ENCODE results near the gene NFIA. TPM values are rescaled to one million over a fixed set of nuclear protein-coding genes. Genes with fewer than 3 reads are reported as not detected.

The NFIA gene
- total RNA-seq, 6 donors from 2014 or later: 33.5 to 94.3 (median 44.9) TPM

- DNase-seq (no peak), ATAC-seq (ENCODE audit: low FRiP score in 2 of 2) (no peak)
- peaks cover 6 to 13% (median 9%) of the 10 kb centered on the region in 4 donors for H3K4me1 ChIP-seq
- no peak overlapping the region for H3K27ac ChIP-seq
- H3K27me3 ChIP-seq: no peaks in the 10 kb centered on the region
- WGBS, 2 donors: 85 to 87% methylated on average over 2 of the region's 2 CpGs
- TF ChIP-seq CTCF (IDR thresholded peaks at IDR 0.05) (no peak), POLR2A (IDR thresholded peaks at IDR 0.05) (no peak)
- no peak overlapping the region for H3K4me3 ChIP-seq
- no peaks in the 10 kb centered on the region for H3K9me3 ChIP-seq
- H3K36me3 ChIP-seq: no peaks in the 10 kb centered on the region
Measured at GRCh38 chr1:61293197-61293596, 210.8 kb downstream of the NFIA start.

- Histone ChIP-seq H3K9me3 (no peaks in the 10 kb centered on the region), H3K36me3 (no peaks in the 10 kb centered on the region), H3K27me3 (no peaks in the 10 kb centered on the region), H3K4me1 (peaks cover 7 to 13% (median 10%) of the 10 kb centered on the region in 4 donors), H3K4me3 (no peak overlapping the region), H3K27ac (no peak overlapping the region)
- DNase-seq (no peak), ATAC-seq (ENCODE audit: low FRiP score in 2 of 2) (no peak)
- TF ChIP-seq POLR2A (IDR thresholded peaks at IDR 0.05): no peak
- no peak for TF ChIP-seq POLR2AphosphoS5 (IDR thresholded peaks at IDR 0.05)
- no peak for TF ChIP-seq EP300 (IDR thresholded peaks at IDR 0.05)
- TF ChIP-seq CTCF (IDR thresholded peaks at IDR 0.05): no peak
- WGBS, 2 donors: 84 to 90% methylated on average over 2 of the region's 2 CpGs
Measured at GRCh38 chr1:61293986-61294504, 211.7 kb downstream of the NFIA start.

- WGBS, 2 donors: 92 to 98% methylated on average over 5 of the region's 5 CpGs
- H3K27ac ChIP-seq: no peak overlapping the region
- no peaks in the 10 kb centered on the region for H3K36me3 ChIP-seq
- no peaks in the 10 kb centered on the region for H3K27me3 ChIP-seq
- no peak for TF ChIP-seq POLR2A (IDR thresholded peaks at IDR 0.05)
- TF ChIP-seq CTCF (IDR thresholded peaks at IDR 0.05): no peak
- TF ChIP-seq EP300 (IDR thresholded peaks at IDR 0.05): no peak
- no peak for TF ChIP-seq POLR2AphosphoS5 (IDR thresholded peaks at IDR 0.05)
- DNase-seq (no peak), ATAC-seq (ENCODE audit: low FRiP score in 2 of 2) (no peak)
- H3K4me3 ChIP-seq: no peak overlapping the region
- H3K9me3 ChIP-seq: no peaks in the 10 kb centered on the region
- H3K4me1 ChIP-seq: peaks cover 8 to 15% (median 14%) of the 10 kb centered on the region in 4 donors
Measured at GRCh38 chr1:61294930-61295329, 212.6 kb downstream of the NFIA start.

- peaks cover 11 to 17% (median 13%) of the 10 kb centered on the region in 4 donors for H3K4me1 ChIP-seq
Measured at GRCh38 chr1:61295818-61296537, 213.6 kb downstream of the NFIA start.

More at GRCh38 chr1:61295818-61296537, 213.6 kb downstream of the NFIA start:
- no peak overlapping the region for H3K4me3 ChIP-seq
- no peaks in the 10 kb centered on the region for H3K36me3 ChIP-seq
- H3K27ac ChIP-seq: no peak overlapping the region
- no peaks in the 10 kb centered on the region for H3K9me3 ChIP-seq
- WGBS, 2 donors: 66 to 72% methylated on average over 2 of the region's 2 CpGs
- no peak for ATAC-seq (ENCODE audit: low FRiP score in 2 of 2)
- no peaks in the 10 kb centered on the region for H3K27me3 ChIP-seq
- no peak for TF ChIP-seq POLR2A (IDR thresholded peaks at IDR 0.05)
- TF ChIP-seq EP300 (IDR thresholded peaks at IDR 0.05): no peak
- no peak for TF ChIP-seq CTCF (IDR thresholded peaks at IDR 0.05)
- TF ChIP-seq POLR2AphosphoS5 (IDR thresholded peaks at IDR 0.05): no peak
- no peak for DNase-seq

Data from upper lobe of left lung (tissue), 6 donors.